ENCODE results near the gene TMEM129.
"Not testable (repeated sequence)": the region's sequence is repeated elsewhere in the genome, so short reads cannot be mapped to it uniquely, and the experiment has no call there.

TMEM129 gene

GRCh38 chr4:1718095-1718850 lies 2.9 kb downstream of the TMEM129 start:
- no peak for DNase-seq (ENCODE audit: low spot score)

GRCh38 chr4:1717129-1718094 lies 3.7 kb downstream of the TMEM129 start:
- no peak for DNase-seq (ENCODE audit: low spot score)

DNA sequence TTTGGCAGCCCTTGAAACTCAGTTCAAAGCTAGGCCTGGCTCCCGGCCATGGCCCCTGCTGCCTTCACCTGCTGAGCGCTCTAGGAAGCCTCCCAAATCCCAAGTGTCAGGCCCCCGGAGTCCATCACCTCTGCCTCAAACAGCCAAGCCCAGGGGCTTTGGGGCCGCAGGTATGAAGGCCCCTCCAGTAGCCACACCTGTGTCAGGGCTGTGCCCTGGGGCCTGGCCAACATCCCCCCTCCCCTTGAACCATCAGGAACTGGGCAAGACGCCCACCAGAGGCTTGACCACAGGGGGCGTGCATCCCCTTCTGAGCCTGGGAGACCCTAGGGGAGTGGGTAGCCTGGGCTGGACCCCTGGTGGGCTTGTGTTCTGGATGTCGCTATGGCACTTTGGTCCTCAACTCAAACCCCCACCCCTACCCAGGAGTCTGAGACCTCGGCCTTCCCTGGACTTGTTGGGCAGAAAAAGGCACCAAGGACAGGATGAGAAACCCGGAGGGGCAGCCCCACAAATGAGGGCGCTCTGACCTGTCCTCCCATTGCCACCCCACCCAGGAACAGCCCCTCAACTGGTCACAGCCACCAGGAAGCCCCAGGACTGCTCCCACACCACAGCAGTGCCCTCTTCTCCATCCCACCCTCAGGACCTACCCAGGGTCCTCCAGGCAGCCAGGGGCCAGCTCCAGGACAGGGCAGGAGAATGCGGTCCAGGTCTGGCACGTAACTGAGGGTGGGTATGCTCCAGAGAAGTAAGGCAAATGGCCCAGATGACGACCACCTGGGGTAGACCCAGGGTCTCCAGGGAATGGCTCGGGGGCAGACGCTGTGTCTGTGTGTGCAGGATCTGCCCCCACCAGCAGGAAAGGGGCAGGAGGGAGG lies 4.8 kb downstream of the TMEM129 start:
- DNase-seq (ENCODE audit: low spot score) = no peak

DNA sequence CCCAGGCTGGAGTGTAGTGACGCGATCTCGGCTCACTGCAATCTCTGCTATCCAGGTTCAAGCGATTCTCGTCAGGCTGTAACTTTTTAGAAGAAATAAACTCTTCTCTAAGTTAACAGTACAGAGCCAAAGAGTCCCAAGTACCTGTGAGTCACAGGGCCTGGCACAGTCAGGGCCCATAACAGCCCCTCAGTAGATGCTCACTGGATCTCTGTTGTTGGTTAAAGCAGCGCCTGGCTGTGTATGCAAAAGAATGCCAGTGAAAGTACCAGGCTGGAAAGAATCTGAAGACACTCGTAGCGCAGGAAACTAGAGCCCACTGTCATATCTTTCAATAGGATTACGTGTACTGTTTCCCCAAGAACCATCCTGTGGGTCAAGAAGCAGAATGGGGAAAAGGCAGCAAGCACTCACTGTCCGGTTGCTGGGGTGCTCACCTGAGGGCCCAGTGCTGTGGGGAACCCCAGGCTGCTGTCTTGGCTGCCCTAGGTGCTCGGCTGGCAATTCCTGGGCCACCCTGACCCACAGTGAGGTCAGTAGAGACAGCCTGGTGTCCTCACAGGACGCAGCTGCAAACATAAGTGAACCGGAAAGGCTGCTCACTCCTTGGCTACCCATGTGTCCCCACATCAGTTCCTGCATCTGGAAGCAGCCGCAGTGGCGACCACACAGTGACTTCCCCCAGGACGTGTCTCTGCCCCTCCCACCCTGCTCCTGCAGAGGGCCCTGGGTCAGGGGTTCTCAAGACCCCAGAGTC lies 5.9 kb downstream of the TMEM129 start:
- no peak for DNase-seq (ENCODE audit: low spot score)

GRCh38 chr4:1714303-1715001 lies 6.7 kb downstream of the TMEM129 start:
- no peak for DNase-seq (ENCODE audit: low spot score)

DNA sequence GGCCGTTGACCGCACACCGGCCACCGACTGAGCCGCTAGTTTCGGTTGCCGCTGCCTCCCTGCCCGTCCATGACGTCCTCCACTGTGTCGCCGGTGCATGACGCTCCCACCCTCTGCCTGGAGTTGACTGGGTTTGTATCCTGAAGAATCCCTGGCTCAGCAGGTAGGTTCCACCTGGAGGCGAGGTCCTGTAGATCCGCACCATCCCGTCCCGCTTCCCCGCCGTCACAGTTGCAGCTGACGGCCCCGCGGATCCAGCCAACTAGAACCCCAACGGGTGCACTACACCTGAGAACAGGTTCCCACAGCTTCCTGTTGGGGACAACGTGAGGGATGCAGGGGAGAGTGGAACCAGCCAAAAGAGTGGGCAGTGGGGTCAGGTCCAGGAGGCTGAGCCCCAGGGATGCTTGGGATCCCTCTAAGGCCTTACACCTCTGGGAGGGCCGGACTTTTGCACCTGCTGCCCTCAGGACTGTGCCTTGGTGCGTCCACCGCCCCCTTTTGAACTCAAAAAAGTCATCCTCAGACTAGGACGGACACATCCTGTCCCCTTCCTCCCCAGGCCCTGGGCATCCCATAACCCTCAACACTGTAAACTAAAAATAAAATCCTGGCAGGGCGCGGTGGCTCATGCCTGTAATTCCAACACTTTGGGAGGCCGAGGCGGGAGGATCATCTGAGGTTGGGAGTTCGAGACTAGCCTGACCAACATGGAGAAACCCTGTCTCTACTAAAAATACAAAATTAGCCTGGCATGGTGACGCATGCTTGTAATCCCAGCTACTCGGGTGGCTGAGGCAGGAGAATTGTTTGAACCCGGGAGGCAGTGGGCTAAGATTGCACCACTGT lies 7.9 kb downstream of the TMEM129 start:
- no peak for DNase-seq (ENCODE audit: low spot score)

- DNase-seq (ENCODE audit: low spot score) = peak; percentile 95
Measured at GRCh38 chr4:1712216-1713002, 8.7 kb downstream of the TMEM129 start, which contains the start of gene SLBP. SLBP (minus strand) TSS chr4:1712319; CDS start chr4:1712188, 131 bp downstream.

DNA sequence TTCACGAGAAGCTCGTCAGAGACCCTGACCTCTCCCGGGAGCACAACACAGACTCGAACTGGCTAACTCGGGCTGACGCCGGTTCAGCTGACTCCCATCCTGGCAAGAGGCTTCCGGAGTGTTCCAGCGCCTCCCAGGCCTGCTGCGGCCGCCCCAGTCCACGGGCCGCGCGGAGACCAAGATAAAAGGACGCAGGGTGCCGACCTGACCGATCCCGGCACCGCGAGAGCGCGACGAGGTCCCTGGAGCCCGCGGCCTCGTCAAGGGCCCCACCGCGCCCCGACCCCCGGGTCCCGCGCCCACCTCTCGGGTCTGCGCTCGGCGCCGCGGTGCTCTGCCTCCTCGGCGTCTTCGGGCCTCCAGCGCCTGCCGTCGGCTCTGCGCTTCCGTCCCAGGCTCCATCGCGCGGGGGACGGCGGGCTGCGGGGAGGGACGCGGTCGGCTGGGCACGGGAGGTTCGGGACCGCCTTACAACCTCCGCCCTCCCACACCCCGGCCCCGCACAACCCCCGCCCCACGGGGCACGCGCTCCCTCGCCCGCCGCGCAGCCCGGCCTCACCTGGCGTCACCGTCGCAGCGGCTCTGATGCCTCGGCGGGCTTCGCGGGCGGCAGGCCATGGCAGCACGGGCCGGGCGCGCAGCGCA lies 9.4 kb downstream of the TMEM129 start:
- DNase-seq (ENCODE audit: low spot score) = no peak

GRCh38 chr4:1711055-1711570 lies 10.0 kb downstream of the TMEM129 start:
- DNase-seq (ENCODE audit: low spot score) = no peak

DNA sequence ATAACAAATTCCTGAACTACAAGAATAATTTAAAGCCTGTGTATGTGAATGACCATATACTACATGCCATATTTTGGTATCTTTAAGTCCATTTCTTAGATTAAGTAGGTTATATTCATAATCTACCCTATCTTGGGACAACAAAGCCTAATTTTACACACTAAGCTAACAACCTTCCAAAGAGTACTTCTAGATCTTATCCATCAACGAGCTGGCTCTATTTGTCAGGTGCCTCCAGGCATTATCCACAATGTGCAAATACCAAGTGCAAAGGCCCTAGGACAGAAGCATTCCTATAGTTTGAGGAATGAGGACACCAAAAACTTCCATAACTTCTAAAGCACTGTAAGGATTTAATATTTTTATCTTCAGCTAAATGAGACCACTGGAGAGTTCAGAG lies 12.5 kb downstream of the TMEM129 start:
- no peak for DNase-seq (ENCODE audit: low spot score)

- no peak for DNase-seq (ENCODE audit: low spot score)
Measured at GRCh38 chr4:1706358-1706757, 14.8 kb downstream of the TMEM129 start.

DNA sequence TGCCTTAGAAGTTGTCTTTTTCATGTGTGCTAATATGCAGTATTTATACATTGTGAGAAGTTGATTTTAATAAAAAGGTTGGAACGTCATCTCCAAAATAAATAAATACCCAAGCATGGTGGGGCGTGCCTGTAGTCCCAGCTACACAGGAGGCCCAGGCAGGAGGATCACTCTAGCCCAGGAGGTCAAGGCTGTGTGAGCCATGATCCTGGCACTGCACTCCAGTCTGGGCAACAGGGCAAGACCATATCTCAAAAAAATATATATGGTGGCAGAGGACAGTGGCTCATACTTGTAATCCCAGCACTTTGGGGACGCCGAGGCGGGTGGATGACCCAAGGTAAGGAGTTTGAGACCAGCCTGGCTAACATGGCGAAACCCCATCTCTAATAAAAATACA lies 15.4 kb downstream of the TMEM129 start:
- no peak for DNase-seq (ENCODE audit: low spot score)

GRCh38 chr4:1703867-1704266 lies 17.3 kb downstream of the TMEM129 start:
- DNase-seq (ENCODE audit: low spot score) = no peak

DNA sequence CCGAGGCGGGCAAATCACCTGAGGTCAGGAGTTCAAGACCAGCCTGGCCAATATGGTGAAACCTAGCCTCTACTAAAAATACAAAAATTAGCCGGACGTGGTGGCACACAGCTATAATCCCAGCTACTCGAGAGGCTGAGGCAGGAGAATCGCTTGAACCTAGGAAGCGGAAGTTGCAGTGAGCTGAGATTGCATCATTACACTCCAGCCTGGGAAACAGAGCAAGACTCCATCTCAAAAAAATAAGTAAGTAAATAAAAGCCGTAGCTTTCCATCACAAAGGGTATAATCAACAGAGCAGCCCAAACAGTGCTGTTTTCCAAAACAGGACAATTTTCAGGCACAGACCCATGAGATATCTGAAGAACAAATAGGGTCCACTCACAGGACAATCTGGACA lies 19.5 kb downstream of the TMEM129 start:
- DNase-seq (ENCODE audit: low spot score) = not testable (repeated sequence)

DNA sequence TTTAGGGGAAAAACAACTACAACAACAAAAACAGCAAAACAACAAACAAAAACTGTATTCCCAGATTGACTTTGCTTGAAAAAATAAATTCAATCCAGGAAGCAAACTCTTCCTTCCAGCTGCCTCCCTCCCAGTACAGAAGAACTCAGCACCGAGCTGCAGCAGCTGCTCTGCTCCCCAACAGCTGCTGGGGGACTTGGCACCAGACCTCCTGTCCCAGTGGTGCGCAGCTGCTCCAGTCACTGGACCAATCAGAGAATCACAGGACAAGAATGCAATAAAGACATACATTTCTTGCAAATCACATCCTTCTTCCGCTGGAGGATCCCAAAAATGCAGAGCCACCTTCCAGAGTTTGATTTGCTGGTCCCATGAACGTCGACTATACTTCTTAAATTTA lies 25.2 kb downstream of the TMEM129 start:
- DNase-seq (ENCODE audit: low spot score) = no peak

DNA sequence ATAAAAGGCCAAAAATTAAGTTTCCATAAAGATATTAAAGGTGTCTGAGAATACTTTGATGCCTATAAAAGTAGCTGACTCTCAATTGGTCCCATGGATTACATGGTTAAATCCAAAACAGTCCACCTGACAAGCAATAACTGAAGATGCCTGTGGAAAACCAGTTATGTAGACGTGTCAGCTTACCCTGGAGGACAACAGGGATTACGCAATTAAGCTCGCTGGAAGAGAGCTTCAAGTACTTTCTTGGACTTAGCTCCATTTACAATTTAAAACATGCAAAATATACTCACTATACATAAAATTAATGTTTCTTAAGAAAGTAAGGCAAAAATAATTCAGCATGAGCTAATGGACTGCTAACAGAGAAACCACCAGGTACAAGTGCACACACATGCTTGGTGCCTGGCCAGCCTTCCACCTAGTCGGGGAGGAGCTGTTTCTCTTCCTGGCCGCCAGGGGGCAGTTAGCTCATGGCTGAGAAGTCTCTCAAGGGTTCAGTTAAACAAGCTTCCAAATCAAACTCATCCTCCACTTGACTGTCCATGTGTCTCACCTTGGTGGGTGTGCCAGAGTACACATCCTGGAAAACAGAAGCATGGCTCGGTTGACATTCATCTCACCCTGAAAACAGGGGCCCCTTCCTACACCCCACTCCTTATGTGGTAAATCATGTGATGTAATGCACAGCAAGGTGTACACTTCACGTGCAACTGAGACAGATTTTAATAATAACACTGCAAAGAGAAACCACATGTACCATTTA lies 27.8 kb downstream of the TMEM129 start:
- DNase-seq (ENCODE audit: low spot score) = peak; percentile 87

DNA sequence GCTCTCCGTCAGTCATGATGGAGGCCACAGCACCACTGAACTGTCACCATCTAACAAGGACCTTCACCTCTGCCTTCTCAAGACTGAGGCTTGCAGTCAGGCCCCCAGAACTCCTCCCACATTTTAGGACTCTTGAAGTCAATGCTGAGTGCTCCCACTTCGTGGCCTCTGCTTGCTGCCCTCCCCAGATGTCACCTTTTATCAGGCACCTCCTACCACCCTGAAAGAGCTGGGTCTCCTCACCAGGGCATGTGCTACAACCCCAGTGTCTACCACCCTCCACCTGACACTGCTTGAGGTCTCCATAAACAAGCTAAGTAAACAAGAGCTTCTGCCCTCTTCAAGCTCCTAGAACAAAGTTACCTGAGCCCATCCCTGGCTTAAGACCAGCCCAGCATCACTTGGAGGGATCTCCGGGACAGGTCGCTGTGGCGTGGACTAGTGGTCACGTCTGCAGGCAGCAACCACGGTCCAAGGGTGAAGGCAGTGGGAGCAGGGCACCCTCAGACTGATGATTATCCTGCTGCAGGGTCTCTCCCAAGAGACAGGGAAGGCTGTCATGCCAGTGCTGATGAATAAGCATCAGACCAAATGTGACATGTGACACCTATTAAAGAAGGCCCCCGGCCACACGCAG lies 29.3 kb downstream of the TMEM129 start:
- DNase-seq (ENCODE audit: low spot score) = no peak

All from hematopoietic multipotent progenitor cell treated with erythropoietin and hydrocortisone succinate and interleukin-3 and kit ligand, for 15 days (in vitro differentiated cells).